ENCODE measurements around the gene IPO4.
A peak's percentile ranks its signal among the peaks of the same experiment; 100 is the strongest.
"Not testable (repeated sequence)": the region's sequence is repeated elsewhere in the genome, so short reads cannot be mapped to it uniquely, and the experiment has no call there.

IPO4 gene

DNA sequence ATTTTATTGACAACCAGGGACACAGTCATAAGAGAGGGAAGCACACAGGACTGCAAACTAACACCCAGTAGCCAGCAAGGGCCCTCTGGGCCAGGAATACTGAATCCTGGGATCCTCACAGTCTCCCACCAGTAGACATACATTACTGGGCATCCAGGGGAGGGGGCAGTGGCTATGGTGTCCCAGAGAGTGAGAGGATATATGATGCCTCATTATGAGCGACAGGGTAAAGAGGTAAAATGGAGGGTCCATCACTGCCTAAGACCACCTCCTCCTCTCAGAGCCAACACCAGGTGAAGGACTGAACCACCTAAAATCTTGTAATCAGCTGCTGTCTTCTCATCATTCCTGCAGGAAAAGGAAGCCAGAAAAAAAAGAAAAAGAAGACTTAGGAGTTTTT lies 28.3 kb upstream of the IPO4 start:
- DNase-seq: not testable (repeated sequence)

DNA sequence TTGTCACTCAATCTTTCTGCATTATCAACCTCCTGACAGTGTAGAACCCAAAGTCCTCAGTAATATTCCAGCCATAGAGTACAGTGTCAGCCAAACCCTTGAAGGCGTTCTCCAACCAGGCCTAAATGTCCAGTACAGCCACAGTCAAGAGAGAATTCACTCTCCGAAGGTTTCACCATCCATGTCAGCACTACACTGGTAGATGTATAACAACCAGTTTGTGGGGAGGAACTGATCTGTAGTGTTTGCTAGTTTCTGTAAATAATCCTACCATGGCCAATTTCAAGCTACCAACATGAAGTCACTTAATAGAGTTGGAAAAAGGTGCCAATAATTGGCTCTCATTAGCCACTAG lies 27.7 kb upstream of the IPO4 start:
- DNase-seq: no peak

DNA sequence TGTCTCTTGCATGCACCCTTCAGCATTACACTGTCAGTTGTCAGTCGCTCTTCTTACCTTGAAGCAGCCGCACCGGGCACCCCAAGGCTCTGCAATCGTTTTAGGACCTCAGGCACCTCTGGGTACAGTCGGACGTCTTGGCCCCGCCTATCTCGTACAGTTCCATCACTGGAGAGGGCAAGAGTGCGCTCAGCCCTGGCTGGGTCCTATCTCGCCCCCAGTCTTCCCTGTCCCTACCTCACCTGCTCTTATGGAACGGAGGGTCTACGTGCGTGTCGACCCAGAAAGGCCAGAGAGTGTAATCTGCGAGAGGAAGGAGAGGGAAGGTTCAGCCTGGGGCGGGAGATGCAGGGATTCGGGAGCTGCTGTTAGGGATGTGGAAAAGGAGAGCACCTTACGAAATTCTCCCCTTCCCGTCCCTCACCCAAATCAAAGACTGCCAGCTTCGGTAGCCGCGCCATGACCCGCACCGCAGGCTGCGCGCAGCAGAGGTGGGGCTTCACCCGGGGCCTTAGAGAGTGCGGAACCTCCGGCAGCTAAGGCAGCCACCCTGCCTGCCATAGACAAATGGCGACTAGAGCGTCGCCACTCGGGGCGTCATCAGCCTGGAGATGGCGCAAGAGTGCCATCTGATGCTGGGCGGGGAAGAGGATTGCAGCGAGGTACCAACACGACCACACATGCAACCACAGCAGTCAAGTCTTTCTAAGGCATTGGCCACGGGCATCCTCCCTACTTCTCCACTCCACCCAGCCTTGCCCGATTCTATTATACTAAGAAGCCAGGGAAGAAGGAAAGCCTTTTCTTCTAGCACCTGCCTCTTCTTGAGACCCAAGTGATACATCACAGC lies 27.1 kb upstream of the IPO4 start, which contains the start of gene MDP1:
MDP1 (minus strand) TSS at position 572 of the 850 bp plus-strand sequence; CDS start at position 461, 111 bp downstream.
- peak; percentile 84 for DNase-seq

DNA sequence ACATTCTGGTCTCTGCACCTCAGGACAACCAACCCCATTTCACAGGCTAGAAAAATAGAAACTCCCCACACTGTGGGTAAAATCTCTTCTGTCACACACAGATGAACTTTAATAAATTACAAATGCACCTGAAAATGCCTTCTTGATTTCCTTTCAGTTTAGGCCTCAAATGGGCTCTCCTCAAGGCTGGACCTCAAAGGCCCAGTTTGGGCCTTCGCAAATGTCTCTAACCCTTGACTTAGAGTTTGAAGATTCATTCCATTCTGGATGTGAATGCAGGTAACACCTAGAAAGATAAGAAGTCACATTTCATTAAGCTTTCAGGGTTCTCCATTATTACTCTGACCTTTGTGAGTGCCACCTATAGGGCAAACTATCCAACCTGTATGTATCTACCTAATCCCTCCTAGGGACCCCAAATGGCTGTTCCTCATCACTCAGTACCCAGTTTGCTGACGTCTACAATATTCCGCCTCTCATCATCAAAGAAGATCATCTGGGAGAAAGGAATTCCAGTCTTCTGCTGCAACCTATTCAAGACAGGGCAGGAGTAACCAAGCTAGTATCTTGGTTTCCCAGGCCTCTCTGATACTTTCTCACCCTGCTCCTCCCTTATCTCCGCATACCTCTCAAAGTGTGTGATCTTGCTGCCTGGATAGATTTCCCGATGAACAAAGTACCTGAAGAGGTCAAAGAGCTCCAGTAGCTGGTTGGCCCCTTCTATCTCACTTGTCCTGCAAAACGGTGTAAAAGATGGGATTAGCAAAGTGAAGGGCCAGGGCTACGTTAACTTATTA lies 25.4 kb upstream of the IPO4 start:
- DNase-seq: no peak

DNA sequence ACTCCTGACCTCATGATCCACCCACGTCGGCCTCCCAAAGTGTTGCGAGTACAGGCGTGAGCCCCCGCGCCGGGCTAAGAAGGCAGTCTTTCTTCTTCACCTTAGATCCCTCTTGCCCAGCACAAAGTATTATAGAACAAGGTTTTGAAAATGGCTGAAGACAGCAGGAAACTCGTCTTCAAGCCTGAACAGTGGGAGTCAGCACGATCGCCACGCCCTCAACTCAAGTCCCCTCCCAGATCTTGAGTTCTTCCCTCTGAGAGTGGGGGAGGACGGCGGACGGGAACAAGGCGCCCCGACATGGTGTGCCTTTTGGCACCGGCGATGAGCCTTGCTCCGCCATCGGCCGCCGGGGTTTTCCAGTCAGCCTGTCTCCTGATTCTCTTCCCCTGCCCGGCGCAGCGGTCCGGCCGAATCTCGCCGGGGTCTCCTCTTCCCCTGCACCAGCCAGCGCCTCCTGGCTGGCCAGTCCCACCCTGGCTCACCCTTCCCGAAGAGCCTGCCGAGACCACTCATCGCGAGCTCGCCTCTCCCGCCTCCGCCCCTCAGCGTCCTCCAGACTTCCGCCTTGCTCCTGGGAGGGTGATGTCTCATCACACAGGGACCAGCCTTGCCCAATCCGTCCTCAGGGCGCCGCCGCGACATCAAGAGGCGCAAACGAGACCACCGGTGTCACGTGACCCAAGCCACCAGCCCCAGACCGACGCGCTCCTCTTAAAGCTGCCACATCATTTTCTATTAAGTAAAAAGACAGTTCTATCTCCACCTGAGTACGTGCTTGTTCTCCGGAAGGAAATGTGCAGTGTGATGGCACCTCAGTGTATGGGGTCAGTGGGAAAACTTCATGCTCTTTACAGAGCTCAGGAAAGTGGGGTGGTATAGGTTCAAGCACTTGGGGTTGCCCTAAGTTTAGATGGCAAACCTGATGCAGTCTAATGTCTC lies 24.6 kb upstream of the IPO4 start, which contains the start of gene CHMP4A:
CHMP4A (minus strand) TSS at position 565 of the 942 bp plus-strand sequence; CDS start at position 516, 49 bp downstream.
- DNase-seq: peak; percentile 99

DNA sequence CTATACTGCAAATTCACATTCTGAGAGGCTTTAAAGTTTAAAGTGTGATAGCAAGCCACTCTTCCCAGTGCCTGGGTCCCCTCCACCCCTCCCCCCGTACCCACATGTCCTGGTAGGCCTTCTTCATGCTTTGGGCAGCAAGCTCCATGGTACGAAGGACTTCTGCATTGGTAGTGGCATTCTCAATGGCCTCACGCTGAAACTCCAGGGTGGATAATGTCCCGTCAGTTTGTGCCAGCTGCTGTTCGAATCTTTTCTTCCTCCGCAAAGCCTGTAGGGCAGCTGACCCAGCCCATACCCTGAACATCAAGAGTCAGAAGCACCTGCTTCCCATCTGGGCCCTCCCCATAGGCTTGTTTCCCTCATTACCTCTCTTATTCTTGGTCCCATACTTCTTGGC lies 22.7 kb upstream of the IPO4 start:
- no peak for DNase-seq

DNA sequence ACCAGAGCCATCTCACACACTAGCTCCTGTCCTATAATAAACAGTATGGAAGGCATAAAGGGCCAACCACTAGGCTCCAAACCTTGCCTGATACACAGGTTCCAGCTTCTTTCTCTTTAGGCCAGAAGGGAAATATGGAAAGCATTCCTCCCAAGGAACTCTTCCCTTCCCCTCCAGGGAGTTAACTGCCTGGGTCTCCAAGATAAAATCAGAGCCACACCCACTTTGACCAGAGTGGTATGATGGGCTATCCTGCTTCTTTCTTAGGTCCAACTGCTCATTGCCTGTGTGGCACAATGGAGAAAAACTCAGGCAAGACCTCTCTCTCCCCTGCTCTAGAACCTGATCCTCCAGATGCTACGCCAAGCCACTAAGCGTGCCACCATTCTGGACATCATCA lies 19.0 kb upstream of the IPO4 start:
- DNase-seq: no peak

DNA sequence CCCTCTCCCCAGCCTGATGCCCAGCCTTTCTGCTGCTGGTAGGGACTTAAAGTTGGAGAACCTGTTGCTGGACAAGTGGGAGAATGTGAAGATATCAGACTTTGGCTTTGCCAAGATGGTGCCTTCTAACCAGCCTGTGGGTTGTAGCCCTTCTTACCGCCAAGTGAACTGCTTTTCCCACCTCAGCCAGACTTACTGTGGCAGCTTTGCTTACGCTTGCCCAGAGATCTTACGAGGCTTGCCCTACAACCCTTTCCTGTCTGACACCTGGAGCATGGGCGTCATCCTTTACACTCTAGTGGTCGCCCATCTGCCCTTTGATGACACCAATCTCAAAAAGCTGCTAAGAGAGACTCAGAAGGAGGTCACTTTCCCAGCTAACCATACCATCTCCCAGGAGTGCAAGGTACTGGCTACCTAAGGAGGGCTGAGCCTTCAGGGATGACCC lies 18.5 kb upstream of the IPO4 start:
- no peak for DNase-seq

DNA sequence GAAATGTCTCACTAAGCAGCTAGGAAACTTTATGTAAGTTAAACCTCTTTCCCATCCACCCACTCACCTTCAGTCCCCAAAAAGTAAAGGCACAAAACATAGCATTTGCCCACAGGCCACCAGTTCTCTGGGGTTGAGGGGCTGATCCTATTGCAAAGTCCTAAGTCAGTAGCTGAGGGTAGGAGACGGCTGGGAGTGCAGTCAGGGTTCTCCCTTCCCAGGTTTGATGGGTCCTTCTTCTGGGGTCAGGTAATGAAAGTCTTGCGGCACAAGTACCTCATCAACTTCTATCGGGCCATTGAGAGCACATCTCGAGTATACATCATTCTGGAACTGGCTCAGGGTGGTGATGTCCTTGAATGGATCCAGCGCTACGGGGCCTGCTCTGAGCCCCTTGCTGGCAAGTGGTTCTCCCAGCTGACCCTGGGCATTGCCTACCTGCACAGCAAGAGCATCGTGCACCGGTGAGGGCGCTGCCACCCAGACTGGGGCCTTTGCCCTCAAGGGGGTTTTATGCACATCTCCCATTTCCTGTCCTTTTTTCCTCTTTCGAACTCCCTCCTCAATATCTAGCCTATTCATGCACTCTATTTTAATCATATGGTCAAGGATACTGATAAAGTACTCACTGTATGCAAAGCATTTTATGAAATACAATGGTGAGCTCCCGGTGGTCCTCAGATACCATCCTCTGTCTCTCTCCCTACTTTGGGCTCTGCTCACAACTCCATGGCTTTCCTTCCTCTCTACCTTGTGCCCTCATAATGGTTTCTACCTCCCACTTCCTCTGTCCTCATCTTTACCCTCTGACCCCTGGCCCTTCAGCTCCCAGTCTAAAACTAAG lies 17.9 kb upstream of the IPO4 start:
- DNase-seq: no peak

DNA sequence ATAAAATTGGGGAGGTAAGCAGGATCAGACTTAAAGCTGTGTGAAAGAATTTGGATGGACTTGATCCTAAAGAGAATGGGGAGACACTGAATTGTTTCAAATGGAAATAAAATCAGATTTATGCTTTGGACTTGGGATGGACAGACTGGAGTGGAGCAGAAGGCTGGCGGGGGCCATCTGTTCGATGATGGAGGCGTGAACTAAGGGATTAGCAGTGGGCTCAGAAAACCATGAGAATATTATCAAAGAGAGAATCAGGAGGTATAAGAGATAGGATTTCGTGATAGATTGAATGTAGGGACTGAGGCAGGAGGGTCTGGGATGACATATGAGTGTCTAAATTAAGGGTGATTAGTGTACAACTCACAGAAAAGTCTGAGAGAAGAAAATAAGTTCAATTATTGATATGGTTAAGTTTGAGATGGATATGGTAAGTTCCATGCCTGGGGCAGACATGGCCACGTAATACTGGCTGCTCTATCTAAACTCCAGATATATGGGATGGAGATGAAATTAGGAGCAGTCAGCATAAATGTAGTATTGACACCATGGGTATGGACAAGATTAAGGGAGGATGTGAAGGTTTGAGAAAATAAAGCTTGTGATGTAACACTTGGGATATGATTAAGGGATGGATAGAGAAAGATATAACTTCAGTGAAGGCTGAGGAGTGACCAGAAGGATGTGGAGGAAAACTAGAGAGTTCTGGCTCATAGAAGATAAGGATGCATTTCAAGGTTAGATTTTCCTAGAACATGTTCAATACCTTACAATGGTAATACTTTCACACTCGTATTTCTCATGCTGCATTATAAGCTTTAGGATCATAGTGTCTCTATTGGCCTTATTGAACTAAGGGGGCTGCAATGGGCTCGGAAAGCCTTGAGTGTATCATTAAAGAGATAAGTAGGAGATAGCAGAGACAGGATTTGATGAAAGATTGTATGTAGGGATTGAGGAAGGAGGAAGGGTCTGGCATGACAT lies 15.8 kb upstream of the IPO4 start:
- no peak for DNase-seq

DNA sequence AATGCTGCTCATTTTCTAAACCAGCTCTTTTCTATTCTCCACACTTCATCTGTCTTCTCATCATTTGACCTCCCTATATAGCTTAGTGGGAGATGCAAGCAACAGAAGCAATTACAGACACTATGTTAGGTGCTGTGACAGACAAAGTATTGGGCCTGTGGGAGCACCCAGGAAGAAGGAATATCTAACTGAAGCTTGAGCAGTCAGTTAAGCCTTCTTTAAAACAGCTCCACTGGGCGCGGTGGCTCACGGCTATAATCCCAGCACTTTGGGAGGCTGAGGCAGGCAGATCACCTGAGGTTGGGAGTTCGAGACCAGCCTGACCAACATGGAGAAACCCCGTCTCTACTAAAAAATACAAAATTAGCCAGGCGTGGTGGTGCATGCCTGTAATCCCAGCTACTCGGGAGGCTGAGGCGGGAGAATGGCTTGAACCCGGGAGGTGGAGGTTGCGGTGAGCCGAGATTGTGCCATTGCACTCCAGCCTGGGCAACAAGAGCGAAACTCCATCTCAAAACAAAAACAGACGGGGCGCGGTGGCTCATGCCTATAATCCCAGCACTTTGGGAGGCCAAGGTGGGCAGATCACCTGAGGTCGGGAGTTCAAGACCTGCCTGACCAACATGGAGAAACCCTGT lies 14.8 kb upstream of the IPO4 start:
- DNase-seq: not testable (repeated sequence)

DNA sequence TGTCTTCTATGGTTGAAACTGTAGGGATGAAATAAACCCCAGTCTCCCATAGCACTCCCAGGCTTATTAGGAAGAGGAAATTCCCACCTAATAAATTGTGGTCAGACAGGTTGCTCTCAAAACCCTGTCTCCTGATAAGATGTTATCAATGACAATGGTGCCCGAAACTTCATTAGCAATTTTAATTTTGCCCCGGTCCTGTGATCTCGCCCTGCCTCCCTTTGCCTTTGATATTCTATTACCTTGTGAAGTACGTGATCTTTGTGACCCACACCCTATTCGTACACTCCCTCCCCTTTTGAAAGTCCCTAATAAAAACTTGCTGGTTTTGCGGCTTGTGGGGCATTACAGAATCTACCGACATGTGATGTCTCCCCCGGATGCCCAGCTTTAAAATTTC lies 13.9 kb upstream of the IPO4 start:
- not testable (repeated sequence) for DNase-seq

DNA sequence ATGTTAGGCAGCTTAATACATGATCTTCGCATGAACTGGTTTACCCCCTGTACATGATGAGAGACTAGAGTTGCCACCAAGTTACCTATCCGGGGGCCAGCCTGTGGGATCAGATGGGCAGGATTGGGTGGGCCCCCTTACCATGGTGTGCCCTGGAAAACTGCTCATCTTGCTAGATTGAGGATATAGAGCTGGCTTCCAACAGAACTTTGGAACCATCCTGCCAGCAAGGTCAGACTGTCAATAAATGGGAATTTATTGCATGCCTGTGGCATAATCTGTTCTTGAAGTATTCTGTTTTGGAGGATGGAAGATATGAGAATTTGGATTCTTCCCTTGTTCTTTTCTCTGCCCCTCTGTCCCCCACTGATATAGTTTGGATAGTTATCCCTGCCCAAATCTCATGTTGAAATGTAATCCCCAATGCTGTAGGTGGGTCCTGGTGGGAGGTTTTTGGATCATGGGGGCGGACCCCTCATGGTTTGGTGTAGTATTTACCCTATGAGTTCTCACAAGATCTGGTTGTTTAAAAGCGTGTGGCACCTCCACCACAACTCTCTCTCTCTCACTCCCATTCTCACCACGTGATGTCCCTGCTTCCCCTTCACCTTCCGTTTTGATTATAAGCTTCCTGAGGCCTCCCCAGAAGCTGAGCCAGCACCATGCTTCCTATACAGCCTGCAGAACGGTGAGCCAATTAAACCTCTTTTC lies 10.4 kb upstream of the IPO4 start:
- no peak for DNase-seq

DNA sequence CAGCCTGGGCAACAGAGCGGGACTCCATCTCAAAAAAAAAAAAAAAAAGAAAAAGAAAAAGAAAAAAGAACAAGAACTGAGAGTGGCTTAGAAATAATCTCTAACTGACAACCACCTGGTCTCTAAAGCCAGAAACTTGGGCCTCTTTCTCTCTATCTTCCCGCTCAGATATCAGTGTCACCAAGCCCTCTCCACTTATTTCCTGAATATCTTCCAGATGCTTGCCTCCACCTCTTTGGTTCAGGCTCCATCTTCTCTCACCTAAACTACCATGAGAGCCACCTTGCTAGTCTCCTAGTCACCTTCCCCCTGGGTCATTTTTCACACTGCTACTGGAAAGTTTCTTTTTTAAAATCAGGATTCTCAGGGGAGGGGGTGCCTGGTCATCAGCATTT lies 8.4 kb upstream of the IPO4 start:
- DNase-seq: no peak

DNA sequence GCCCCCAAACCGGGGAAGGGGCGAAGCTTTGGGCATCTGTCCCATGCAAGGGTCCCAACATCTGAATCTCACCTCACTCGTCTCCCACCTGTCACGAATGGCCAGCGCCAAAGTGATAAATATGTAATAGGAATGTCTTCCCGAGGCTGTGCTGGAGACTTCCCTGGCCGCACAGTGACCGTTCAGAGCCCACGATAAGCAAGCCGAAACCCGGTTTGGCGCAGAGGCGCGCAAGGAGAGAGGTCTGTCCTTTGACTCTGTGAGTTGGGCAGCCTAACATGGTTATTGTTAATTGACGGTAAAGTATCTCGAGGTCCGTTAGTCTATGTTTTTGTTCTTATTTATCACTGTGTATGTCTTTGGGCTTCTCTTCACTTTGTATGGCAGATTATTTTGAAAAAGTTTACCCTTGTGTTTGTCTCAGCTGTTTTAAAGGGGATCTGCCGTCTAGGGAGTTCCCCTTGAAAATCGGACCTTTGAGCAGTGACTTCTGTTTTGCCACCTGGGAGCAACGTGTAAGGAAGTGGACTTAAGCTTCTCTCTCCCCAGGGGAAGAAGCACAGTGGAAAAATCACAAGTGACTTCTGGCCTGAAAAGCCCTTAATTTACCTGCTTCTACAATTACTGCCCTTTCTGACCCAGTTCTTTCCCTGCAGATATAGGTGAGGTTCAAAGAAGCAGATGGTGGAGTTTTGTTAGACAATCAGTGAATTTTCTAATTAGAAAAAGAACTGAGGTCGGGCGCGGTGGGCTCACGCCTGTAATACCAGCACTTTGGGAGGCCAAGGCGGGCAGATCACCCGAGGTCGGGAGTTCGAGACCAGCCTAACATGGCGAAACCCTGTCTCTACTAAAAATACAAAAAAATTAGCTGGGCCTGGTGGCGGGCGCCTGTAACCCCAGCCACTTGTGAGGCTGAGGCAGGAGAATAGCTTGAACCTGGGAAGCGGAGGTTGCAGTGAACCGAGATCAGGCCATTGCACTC lies 7.7 kb upstream of the IPO4 start:
- DNase-seq: no peak

DNA sequence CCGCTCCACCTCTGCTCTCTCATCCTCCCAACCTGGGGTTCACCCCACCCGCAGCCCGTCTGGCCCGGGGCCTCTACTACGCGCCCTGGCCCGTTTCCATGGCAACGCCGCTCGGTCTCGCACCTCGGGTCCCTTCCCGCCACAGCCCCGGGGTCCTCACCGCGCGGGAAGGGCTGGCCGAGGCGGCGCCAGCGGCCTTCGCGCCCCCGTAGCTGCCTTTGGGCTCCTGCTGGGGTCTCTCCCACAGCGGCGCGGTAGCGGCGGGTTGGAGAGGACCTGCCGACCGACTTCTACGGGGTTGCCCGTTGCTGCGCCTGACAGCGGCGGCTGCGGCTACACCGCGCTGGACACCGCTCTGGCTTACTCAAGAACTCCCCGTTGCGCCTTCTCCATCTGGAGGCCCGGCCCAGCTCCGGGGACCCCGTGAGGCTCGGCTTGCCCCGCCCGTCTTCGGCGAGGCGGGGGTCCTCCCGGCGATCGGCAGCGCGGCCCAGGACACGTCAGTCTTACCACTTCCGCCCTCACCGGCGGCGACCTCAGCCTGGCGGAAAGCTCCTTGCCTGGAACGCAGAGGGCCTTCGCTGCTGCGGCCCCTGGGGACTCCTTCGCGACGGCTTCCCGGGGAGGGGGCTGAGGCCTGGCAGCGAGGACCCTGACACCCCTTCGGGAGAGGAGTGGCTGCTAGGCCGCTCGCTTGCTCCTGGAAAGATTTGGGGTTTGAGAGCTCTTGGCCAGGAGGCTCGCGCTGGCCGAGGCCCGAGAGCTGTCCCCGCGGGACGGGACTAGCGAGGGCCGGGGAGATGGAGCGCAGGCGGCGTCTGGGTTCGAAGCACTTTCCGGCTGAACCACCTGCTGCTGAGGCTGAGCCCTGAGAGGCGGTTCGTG lies 6.8 kb upstream of the IPO4 start, which contains the start of gene TM9SF1:
TM9SF1 (minus strand) TSS at position 256 of the 885 bp plus-strand sequence. CDS start 422 bp downstream, outside the sequence.
- DNase-seq: peak; percentile 87

DNA sequence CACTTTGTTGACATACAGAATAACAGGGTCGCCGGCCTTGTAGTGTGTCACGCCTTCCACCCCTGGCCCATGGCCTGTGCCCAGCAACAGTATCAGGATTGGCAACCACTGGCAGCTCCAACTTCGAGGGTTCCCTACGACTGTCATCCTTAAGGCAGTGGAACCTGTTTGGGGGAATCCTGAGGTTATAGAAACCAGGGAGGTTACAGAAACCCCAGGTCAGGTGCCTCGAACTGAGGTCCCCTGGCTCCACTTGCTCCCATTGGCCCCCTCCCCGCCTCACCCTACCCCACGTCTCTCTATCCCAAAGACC lies 6.2 kb upstream of the IPO4 start:
- no peak for DNase-seq

Data from fibroblast of skin of abdomen (primary cell).